Prostate gland (tissue), 2 donors: ENCODE measurements around the gene C5orf63. TPM values are rescaled to one million over a fixed set of nuclear protein-coding genes. Genes with fewer than 3 reads are reported as not detected.
A peak's percentile ranks its signal among the peaks of the same experiment; 100 is the strongest.
"Not testable (repeated sequence)": the region's sequence is repeated elsewhere in the genome, so short reads cannot be mapped to it uniquely, and the experiment has no call there.

Experiments used
- DNase-seq: peaks from one replicate; pipeline ENCODE4 v3.0.0-alpha.2; 2019; ENCODE audit warnings: low spot score
- H3K27ac ChIP-seq, 2 donors: fragments of 200-600 bp; sonication (generic); 2 replicates each; pipeline ENCODE4 v1.5.1; 2017 to 2019
- H3K27me3 ChIP-seq: fragments of 200-600 bp; sonication (generic); replicated peaks from 2 replicates; pipeline ENCODE4 v1.5.1; 2019; ENCODE audit not compliant: insufficient read depth
- H3K36me3 ChIP-seq, 2 donors: fragments of 200-600 bp; sonication (generic); 1 replicate in 1 of 2; 2 replicates in 1 of 2; pipeline versions ENCODE4 v1.5.1 to v1.8.1; 2017 to 2019
- H3K4me1 ChIP-seq: fragments of 200-600 bp; sonication (generic); replicated peaks from 2 replicates; pipeline ENCODE4 v1.5.1; 2019
- H3K4me3 ChIP-seq, 2 donors: fragments of 200-600 bp; sonication (generic); 2 replicates each; pipeline ENCODE4 v1.5.1; 2017 to 2019
- H3K9me3 ChIP-seq: fragments of 200-600 bp; sonication (generic); 2 replicates; pipeline ENCODE4 v1.5.1; 2017
- CTCF ChIP-seq, 4 experiments: fragments of 200-600 bp in 2 of 4; fragments of 450-650 bp in 2 of 4; sonication (generic) in 2 of 4; IDR thresholded peaks; 1 replicate in 3 of 4; 2 replicates in 1 of 4; pipeline ENCODE4 v1.5.1; 2016 to 2019; ENCODE audit warnings: antibody characterized with exemption in 4 of 4, mild to moderate bottlenecking in 2 of 4, moderate library complexity in 2 of 4
- POLR2A ChIP-seq: fragments of 450-650 bp; IDR thresholded peaks from one replicate; pipeline ENCODE4 v1.6.1; 2016; ENCODE audit warnings: antibody characterized with exemption, mild to moderate bottlenecking
- POLR2AphosphoS5 ChIP-seq: sonication (generic); formaldehyde crosslinking; IDR thresholded peaks from one replicate; pipeline ENCODE4 v1.6.1; 2017; ENCODE audit warnings: antibody characterized with exemption
- WGBS: methylation state at CpG from one replicate; pipeline ENCODE4 v1.1.5; 2018; 5-methylcytosine and 5-hydroxymethylcytosine counted together
- intact Hi-C: fragments of 100-400 bp; cut with DNase I; formaldehyde crosslinking; loops from one replicate; pipeline ENCODE4 v1.14.2; 2022
- total RNA-seq, 2 donors: library from RNA; depleted of rRNA; stranded (reverse); fragments of >200 nt; gene quantifications; one replicate each; pipeline ENCODE4 v1.1.0, GENCODE V29; 2016

C5orf63 gene
- 10 to 100 TPM in 1 of 2 donors, 1 to 10 TPM in 1; 1.5 to 14.9 TPM for total RNA-seq

GRCh38 chr5:127072861-127073846, at the start of gene C5orf63:
C5orf63 (minus strand) TSS chr5:127073502; CDS start chr5:127058995, 14,507 bp downstream.
- TF ChIP-seq POLR2AphosphoS5 (peak; percentile 18), POLR2A (no peak), CTCF (IDR thresholded peaks at IDR 0.05) (peak in 2 of 4 experiments; percentile 45 to 52)
- intact Hi-C loops = no loop called here
- Histone ChIP-seq H3K4me3 (peak within 1 kb of the TSS; percentile 54 to 56), H3K4me1 (no peaks in the 10 kb centered on the region), H3K27ac (peak within 1 kb of the TSS; percentile 21 to 66), H3K9me3 (no peaks in the 10 kb centered on the region), H3K27me3 (no peaks in the 10 kb centered on the region), H3K36me3 (no peaks in the 10 kb centered on the region)
- WGBS = 19% methylated on average over 55 of the region's 56 CpGs
- DNase-seq = peak; percentile 25

GRCh38 chr5:127112347-127112864, 39.1 kb upstream of the C5orf63 start:
- no peak for TF ChIP-seq POLR2A
- TF ChIP-seq POLR2AphosphoS5 = no peak
- no peak for TF ChIP-seq CTCF (IDR thresholded peaks at IDR 0.05)
- intact Hi-C loops = no loop called here
- H3K36me3 ChIP-seq = no peaks in the 10 kb centered on the region
- no peaks in the 10 kb centered on the region for H3K4me1 ChIP-seq
- no peaks in the 10 kb centered on the region for H3K9me3 ChIP-seq
- DNase-seq = no peak
- H3K4me3 ChIP-seq = no peak overlapping the region
- H3K27ac ChIP-seq = no peak overlapping the region
- 68% methylated on average over 3 of the region's 3 CpGs for WGBS
- H3K27me3 ChIP-seq = no peaks in the 10 kb centered on the region

- no peak overlapping the region for H3K4me3 ChIP-seq
- H3K9me3 ChIP-seq = no peaks in the 10 kb centered on the region
- H3K27ac ChIP-seq = no peak overlapping the region
- no peaks in the 10 kb centered on the region for H3K36me3 ChIP-seq
- DNase-seq = no peak
- 85% methylated on average over 2 of the region's 2 CpGs for WGBS
- no peaks in the 10 kb centered on the region for H3K4me1 ChIP-seq
- intact Hi-C loops = no loop called here
- no peaks in the 10 kb centered on the region for H3K27me3 ChIP-seq
- TF ChIP-seq POLR2A (no peak), POLR2AphosphoS5 (no peak), CTCF (IDR thresholded peaks at IDR 0.05) (no peak)
These were observed 37.8 kb upstream of the C5orf63 start for GRCh38 chr5:127111112-127111511.

- H3K4me3 ChIP-seq = not testable (repeated sequence)
- 63% methylated on average over 9 of the region's 9 CpGs for WGBS
These were observed 35.4 kb upstream of the C5orf63 start for GRCh38 chr5:127108624-127109260.

GRCh38 chr5:127101935-127102334, 28.6 kb upstream of the C5orf63 start:
- H3K27ac ChIP-seq = no peak overlapping the region
- no peak for DNase-seq
- intact Hi-C loops = no loop called here
- H3K36me3 ChIP-seq = no peaks in the 10 kb centered on the region
- H3K9me3 ChIP-seq = no peaks in the 10 kb centered on the region
- H3K4me1 ChIP-seq = no peaks in the 10 kb centered on the region
- H3K27me3 ChIP-seq = no peaks in the 10 kb centered on the region
- H3K4me3 ChIP-seq = no peak overlapping the region
- TF ChIP-seq POLR2A (no peak), POLR2AphosphoS5 (no peak), CTCF (IDR thresholded peaks at IDR 0.05) (no peak)

More at GRCh38 chr5:127108624-127109260, 35.4 kb upstream of the C5orf63 start:
- H3K4me1 ChIP-seq, DNase-seq, H3K9me3 ChIP-seq, H3K27me3 ChIP-seq, intact Hi-C loops, H3K27ac ChIP-seq, H3K36me3 ChIP-seq: not testable (repeated sequence)
